Nephron (organoid): ENCODE measurements around the gene CHST10.

Experiments
- H3K27ac Mint-ChIP-seq, 3 experiments: 2 replicates each; pipeline ENCODE4 v1.8.0; 2020; ENCODE audit warnings: mixed read lengths in 3 of 3, mild to moderate bottlenecking in 2 of 3, moderate library complexity in 1 of 3
- H3K27me3 Mint-ChIP-seq: 2 replicates; pipeline ENCODE4 v1.8.0; 2021; ENCODE audit warnings: low read depth, mild to moderate bottlenecking, moderate library complexity, mixed read lengths
- H3K36me3 Mint-ChIP-seq: 2 replicates; pipeline ENCODE4 v1.8.0; 2020; ENCODE audit warnings: low read depth, mixed read lengths
- H3K4me1 Mint-ChIP-seq: 2 replicates; pipeline ENCODE4 v1.8.0; 2020; ENCODE audit warnings: mixed read lengths
- H3K4me3 Mint-ChIP-seq, 3 experiments: 2 replicates each; pipeline ENCODE4 v1.8.0; 2020; ENCODE audit warnings: mild to moderate bottlenecking in 3 of 3, mixed read lengths in 3 of 3, moderate library complexity in 2 of 3
- H3K9me3 Mint-ChIP-seq: 2 replicates; pipeline ENCODE4 v1.8.0; 2020; ENCODE audit warnings: mixed read lengths
- TF ChIP-seq, protein P1 (sequence below), 3 experiments: fragments of 200-600 bp; sonication (generic); IDR thresholded peaks; one replicate each; pipeline ENCODE4 v1.5.0; 2021; ENCODE audit warnings: antibody characterized with exemption in 3 of 3; ENCODE audit not compliant: unreplicated experiment in 3 of 3

The CHST10 gene

DNA sequence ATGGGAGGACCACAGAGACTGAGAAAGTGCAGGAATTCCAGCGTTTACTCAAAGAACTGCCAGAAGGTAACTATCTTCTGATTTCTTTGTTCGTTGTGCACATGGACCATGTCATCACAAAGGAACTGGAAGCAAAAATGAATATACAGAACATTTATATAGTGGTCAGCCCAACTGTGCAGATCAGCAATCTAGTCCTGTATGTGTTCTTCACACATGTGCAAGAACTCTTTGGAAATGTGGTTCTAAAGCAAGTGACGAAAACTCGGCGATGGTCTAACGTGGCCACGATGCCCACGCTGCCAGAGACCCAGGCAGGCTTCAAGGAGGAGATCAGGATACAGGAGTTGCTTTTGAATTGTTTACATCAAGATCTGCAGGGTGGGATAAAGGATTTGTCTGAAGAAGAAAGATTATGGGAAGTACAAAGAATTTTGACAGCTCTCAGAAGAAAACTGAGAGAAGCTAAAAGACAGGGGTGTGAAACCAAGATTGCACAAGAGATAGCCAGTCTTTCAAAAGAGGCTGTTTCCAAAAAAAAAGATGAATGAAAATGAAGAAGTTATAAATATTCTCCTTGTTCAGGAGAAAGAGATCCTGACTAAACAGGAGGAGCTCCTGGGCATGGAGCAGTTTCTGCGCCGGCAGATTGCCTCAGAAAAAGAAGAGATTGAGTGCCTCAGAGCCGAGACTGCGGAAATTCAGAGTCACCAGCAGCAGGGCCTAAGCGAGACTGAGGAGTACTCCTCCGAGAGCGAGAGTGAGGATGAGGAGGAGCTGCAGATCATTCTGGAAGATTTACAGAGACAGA, 8.3 kb upstream of the CHST10 start:
- Mint-ChIP-seq H3K36me3 (no peaks in the 10 kb centered on the region), H3K4me1 (no peaks in the 10 kb centered on the region), H3K27me3 (no peaks in the 10 kb centered on the region), H3K9me3 (peaks cover 18% of the 10 kb centered on the region), H3K4me3 (no peak overlapping the region), H3K27ac (no peak overlapping the region)
- TF ChIP-seq, protein P1, sequence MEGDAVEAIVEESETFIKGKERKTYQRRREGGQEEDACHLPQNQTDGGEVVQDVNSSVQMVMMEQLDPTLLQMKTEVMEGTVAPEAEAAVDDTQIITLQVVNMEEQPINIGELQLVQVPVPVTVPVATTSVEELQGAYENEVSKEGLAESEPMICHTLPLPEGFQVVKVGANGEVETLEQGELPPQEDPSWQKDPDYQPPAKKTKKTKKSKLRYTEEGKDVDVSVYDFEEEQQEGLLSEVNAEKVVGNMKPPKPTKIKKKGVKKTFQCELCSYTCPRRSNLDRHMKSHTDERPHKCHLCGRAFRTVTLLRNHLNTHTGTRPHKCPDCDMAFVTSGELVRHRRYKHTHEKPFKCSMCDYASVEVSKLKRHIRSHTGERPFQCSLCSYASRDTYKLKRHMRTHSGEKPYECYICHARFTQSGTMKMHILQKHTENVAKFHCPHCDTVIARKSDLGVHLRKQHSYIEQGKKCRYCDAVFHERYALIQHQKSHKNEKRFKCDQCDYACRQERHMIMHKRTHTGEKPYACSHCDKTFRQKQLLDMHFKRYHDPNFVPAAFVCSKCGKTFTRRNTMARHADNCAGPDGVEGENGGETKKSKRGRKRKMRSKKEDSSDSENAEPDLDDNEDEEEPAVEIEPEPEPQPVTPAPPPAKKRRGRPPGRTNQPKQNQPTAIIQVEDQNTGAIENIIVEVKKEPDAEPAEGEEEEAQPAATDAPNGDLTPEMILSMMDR (IDR thresholded peaks at IDR 0.05; ENCODE audit: unreplicated experiment in 3 of 3), result no peak

DNA sequence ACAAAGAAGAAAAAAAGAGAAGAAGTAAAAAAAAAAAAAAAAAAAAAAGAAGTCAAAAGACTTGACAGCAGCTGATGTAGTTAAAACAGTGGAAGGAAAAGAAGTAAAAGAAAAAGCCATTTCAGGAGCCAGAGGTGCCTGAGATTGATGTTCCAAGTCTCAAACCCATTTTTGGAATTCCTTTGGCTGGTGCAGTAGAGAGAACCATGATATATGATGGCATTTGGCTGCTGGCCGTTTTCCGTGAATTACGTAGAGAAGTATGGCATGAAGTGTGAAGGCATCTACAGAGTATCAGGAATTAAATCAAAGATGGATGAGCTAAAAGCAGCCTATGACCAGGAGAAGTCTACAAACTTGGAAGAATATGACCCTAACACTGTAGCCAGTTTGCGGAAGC, 7.6 kb upstream of the CHST10 start:
- H3K4me3 Mint-ChIP-seq, result no peak overlapping the region
- TF ChIP-seq, protein P1 (IDR thresholded peaks at IDR 0.05; ENCODE audit: unreplicated experiment in 3 of 3), result no peak
- no peak overlapping the region for H3K27ac Mint-ChIP-seq
- H3K36me3 Mint-ChIP-seq, result no peaks in the 10 kb centered on the region
- no peaks in the 10 kb centered on the region for H3K27me3 Mint-ChIP-seq
- H3K4me1 Mint-ChIP-seq, result no peaks in the 10 kb centered on the region
- peaks cover 13% of the 10 kb centered on the region for H3K9me3 Mint-ChIP-seq

DNA sequence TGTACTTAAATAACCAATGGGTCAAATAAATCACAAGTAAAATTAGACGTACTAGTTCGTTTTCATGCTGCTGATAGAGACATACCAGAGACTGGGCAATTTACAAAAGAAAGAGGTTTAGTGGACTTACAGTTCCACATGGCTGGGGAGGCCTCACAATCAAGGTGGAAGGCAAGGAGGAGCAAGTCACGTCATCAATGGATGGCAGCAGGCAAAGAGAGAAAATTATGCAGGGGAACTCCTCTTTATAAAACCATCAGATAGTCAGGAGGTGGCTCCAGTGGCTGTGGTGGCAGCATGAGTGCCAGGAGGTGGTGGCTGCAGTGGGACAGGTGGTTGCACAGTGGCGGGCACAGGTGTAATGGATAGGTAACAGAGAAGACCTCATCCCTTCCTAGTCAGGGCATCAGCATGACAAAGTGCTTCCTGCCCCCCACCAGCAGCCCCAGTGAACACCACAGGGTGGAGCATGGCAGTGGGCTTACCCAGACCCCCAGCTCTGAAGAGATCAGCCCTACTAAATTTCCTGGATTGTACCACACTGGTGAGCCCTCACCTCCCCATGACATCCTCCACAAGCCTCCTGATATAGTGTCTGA, 6.9 kb upstream of the CHST10 start:
- Mint-ChIP-seq H3K4me3 (no peak overlapping the region), H3K4me1 (no peaks in the 10 kb centered on the region), H3K9me3 (peaks cover 11% of the 10 kb centered on the region), H3K36me3 (no peaks in the 10 kb centered on the region), H3K27me3 (no peaks in the 10 kb centered on the region), H3K27ac (no peak overlapping the region)
- TF ChIP-seq, protein P1 (IDR thresholded peaks at IDR 0.05; ENCODE audit: unreplicated experiment in 3 of 3), result no peak

DNA sequence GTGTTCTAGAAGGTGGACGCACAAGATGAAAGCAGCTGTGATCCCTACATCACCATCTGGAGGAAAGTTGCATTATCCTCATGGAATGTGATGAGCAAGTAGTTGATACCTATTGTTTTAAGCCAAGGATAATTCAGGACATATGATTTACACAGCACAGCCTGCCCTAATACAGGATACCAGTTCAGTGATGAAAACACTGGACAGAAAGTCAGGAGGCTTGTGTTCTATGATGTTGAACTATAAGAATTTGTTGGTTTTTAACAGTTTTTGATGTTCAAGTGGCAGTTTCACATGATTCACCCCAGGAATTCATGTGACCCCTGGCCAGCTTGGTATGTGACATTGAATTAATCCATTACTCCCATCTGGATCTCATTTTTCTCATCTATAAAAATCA, 6.2 kb upstream of the CHST10 start:
- Mint-ChIP-seq H3K36me3 (no peaks in the 10 kb centered on the region), H3K27me3 (no peaks in the 10 kb centered on the region), H3K4me3 (no peak overlapping the region), H3K9me3 (peaks cover 3% of the 10 kb centered on the region), H3K27ac (no peak overlapping the region), H3K4me1 (no peaks in the 10 kb centered on the region)
- TF ChIP-seq, protein P1 (IDR thresholded peaks at IDR 0.05; ENCODE audit: unreplicated experiment in 3 of 3), result no peak

DNA sequence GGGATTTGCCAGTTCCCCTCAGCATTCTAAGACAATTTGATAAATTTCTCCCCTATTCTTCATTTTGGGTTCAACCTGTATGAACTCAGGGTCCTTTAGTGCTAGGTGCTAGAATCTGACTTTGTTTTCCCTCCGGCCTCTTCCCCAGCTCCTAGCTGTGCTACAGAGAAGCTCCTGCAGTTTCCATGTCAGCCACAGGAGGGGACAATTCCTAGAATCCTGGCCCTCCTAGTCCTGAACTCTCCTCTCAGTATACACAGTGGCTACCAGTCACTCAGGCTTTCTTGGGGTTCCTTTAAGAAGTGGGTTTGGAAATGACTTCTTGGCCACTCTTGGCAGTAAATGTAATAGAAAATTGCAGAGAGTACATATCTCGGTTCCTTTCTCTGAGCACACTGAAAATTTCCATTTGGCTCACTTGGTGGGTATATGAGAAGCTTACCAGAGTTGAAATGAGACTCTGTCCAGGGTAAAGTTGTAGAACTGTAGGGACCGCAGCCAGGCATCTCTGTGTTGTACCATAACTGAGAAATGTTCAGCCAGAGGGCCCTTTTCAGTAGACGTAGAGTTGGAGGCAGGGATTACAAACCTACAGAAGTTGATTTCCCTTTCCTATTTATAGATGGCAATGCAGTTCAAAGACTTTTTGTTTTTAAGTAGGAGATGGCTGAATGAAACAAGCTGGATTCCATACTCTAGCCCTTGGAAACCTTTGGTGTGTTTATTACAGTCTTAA, 5.0 kb upstream of the CHST10 start:
- TF ChIP-seq, protein P1 (IDR thresholded peaks at IDR 0.05; ENCODE audit: unreplicated experiment in 3 of 3), result peak; percentile 32 to 60 (median 44)

More for the DNA sequence above, 5.0 kb upstream of the CHST10 start:
- Mint-ChIP-seq H3K27ac (peak overlapping the region in 1 of 3 experiments; percentile 11), H3K4me1 (no peaks in the 10 kb centered on the region), H3K36me3 (no peaks in the 10 kb centered on the region), H3K9me3 (no peaks in the 10 kb centered on the region), H3K27me3 (no peaks in the 10 kb centered on the region), H3K4me3 (peak overlapping the region; percentile 5 to 38 (median 28))
